Natural killer cell (primary cell): ENCODE data around the gene GCSH. TPM values are rescaled to one million over a fixed set of nuclear protein-coding genes. Genes with fewer than 3 reads are reported as not detected.
"Not testable (repeated sequence)": the region's sequence is repeated elsewhere in the genome, so short reads cannot be mapped to it uniquely, and the experiment has no call there.

Experiments
- ATAC-seq, 3 donors: fragments of 150-1000 bp in 2 of 3; fragments of 200-7000 bp in 1 of 3; cut with Tn5 transposase; 1 replicate in 1 of 3; 2 replicates in 2 of 3; pipeline ENCODE4 v1.10.0; 2021; ENCODE audit warnings: mild to moderate bottlenecking in 2 of 3, moderate library complexity in 2 of 3
- DNase-seq, 2 donors: peaks; one replicate each; pipeline versions ENCODE4 v3.0.0 to v3.0.0-alpha.2; 2013 to 2021; ENCODE audit warnings: mixed read lengths in 1 of 2
- H3K27ac ChIP-seq: one replicate; pipeline ENCODE4 v1.5.1; 2013; ENCODE audit warnings: mild to moderate bottlenecking, low read length
- H3K27me3 ChIP-seq: one replicate; pipeline ENCODE4 v1.6.1; 2013; ENCODE audit warnings: low read length; ENCODE audit not compliant: control insufficient read depth, insufficient read depth
- H3K36me3 ChIP-seq: one replicate; pipeline ENCODE4 v1.6.1; 2013; ENCODE audit warnings: low read length; ENCODE audit not compliant: control insufficient read depth, insufficient read depth
- H3K4me1 ChIP-seq: one replicate; pipeline ENCODE4 v1.6.1; 2013; ENCODE audit warnings: low read length; ENCODE audit not compliant: control insufficient read depth, insufficient read depth
- H3K4me3 ChIP-seq: one replicate; pipeline ENCODE4 v1.5.1; 2013; ENCODE audit warnings: low read length
- H3K9me3 ChIP-seq: one replicate; pipeline ENCODE4 v1.6.1; 2013; ENCODE audit warnings: low read length; ENCODE audit not compliant: control insufficient read depth, insufficient read depth
- H3K27ac Mint-ChIP-seq, 2 donors: one replicate each; pipeline ENCODE4 v1.8.0; 2022; ENCODE audit warnings: mild to moderate bottlenecking in 2 of 2, mixed read lengths in 2 of 2, moderate library complexity in 1 of 2
- H3K27me3 Mint-ChIP-seq, 2 donors: one replicate each; pipeline ENCODE4 v1.8.0; 2022; ENCODE audit warnings: low read depth in 2 of 2, mixed read lengths in 2 of 2
- H3K36me3 Mint-ChIP-seq: one replicate; pipeline ENCODE4 v1.8.0; 2022; ENCODE audit warnings: mixed read lengths
- H3K4me1 Mint-ChIP-seq, 2 donors: one replicate each; pipeline ENCODE4 v1.8.0; 2022; ENCODE audit warnings: mixed read lengths in 2 of 2
- H3K4me3 Mint-ChIP-seq: one replicate; pipeline ENCODE4 v1.8.0; 2022; ENCODE audit warnings: mild to moderate bottlenecking, moderate library complexity, mixed read lengths
- H3K9me3 Mint-ChIP-seq, 2 donors: one replicate each; pipeline ENCODE4 v1.8.0; 2022; ENCODE audit warnings: mixed read lengths in 2 of 2
- CTCF ChIP-seq: fragments of 200-600 bp; IDR thresholded peaks from one replicate; pipeline ENCODE4 v1.8.0; 2022; ENCODE audit warnings: antibody characterized with exemption
- WGBS: methylation state at CpG from one replicate; pipeline ENCODE4 v1.1.7; 2013; ENCODE audit warnings: missing lambda C conversion rate; ENCODE audit not compliant: insufficient coverage; 5-methylcytosine and 5-hydroxymethylcytosine counted together
- intact Hi-C: fragments of 100-400 bp; cut with micrococcal nuclease; formaldehyde crosslinking; loops from one replicate; pipeline ENCODE4 v1.14.2; 2022
- total RNA-seq, 4 donors: library from RNA; stranded (reverse); fragments of 120-200 nt in 1 of 4; gene quantifications; one replicate each; pipeline versions ENCODE4 v1.2.3 to v1.2.4, GENCODE V29; 2013 to 2022

The GCSH gene
- total RNA-seq, 3 donors from 2014 or later (not counting 1 experiment from before 2014, with no cell fraction given), result 2.6 to 4.3 (median 2.7) TPM

DNA sequence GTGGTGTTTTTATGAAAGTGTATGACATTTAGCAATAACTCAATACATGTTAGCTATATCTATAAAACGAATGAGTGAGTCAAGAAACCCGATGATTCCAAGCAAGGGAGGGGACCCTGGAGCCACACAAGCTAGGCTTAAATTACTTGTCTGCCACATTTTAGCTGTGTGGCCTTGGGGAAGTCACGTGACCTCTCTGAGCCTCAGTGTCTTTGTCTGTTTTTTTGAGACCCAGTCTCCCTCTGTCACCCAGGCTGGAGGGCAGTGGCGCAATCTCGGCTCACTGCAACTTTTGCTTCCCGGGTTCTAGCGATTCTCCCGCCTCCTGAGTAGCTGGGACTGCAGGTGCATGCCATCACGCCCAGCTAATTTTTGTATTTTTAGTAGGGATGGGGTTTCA, 20.1 kb upstream of the GCSH start:
- Mint-ChIP-seq H3K9me3 (no peaks in the 10 kb centered on the region), H3K36me3 (no peaks in the 10 kb centered on the region), H3K4me3 (no peak overlapping the region), H3K27ac (no peak overlapping the region), H3K4me1 (no peaks in the 10 kb centered on the region), H3K27me3 (peaks cover 0 to 8% of the 10 kb centered on the region in 2 donors)
- Histone ChIP-seq H3K36me3 (no peaks in the 10 kb centered on the region), H3K4me3 (no peak overlapping the region), H3K27me3 (no peaks in the 10 kb centered on the region), H3K9me3 (no peaks in the 10 kb centered on the region), H3K4me1 (no peaks in the 10 kb centered on the region), H3K27ac (no peak overlapping the region)
- WGBS, result 87% methylated on average over 6 of the region's 9 CpGs
- DNase-seq, result no peak
- ATAC-seq, result no peak
- intact Hi-C loops, result no loop called here
- TF ChIP-seq CTCF, result no peak

DNA sequence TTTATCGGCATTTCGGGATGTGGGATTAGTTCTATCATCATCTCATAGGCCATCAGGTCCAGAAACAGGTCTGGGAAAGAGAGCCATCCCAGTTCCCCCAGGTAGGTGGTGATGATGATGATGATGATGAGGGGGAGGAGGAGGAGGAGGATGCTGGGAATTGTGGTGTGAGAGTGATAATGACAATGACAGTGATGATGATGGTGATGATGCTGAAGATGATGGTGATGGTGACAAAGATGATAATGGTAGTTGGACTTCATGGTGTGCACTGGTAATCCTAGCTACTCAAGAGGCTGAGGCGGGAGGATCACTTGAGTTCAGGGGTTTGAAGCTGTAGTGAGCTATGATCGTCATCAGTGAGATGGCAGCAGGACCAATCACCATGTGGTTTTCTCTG, 16.3 kb upstream of the GCSH start:
- no peaks in the 10 kb centered on the region for H3K4me1 ChIP-seq
- H3K27ac Mint-ChIP-seq, result no peak overlapping the region
- H3K27ac ChIP-seq, result no peak overlapping the region
- no peaks in the 10 kb centered on the region for H3K27me3 ChIP-seq
- H3K9me3 Mint-ChIP-seq, result no peaks in the 10 kb centered on the region
- ATAC-seq (no peak), DNase-seq (no peak)
- no peaks in the 10 kb centered on the region for H3K36me3 ChIP-seq
- WGBS, result 90% methylated on average over 4 of the region's 4 CpGs
- intact Hi-C loops, result no loop called here
- H3K27me3 Mint-ChIP-seq, result peaks cover 0 to 6% of the 10 kb centered on the region in 2 donors
- no peak overlapping the region for H3K4me3 Mint-ChIP-seq
- no peak for TF ChIP-seq CTCF
- H3K9me3 ChIP-seq, result no peaks in the 10 kb centered on the region
- H3K4me3 ChIP-seq, result no peak overlapping the region
- no peaks in the 10 kb centered on the region for H3K36me3 Mint-ChIP-seq
- no peaks in the 10 kb centered on the region for H3K4me1 Mint-ChIP-seq

DNA sequence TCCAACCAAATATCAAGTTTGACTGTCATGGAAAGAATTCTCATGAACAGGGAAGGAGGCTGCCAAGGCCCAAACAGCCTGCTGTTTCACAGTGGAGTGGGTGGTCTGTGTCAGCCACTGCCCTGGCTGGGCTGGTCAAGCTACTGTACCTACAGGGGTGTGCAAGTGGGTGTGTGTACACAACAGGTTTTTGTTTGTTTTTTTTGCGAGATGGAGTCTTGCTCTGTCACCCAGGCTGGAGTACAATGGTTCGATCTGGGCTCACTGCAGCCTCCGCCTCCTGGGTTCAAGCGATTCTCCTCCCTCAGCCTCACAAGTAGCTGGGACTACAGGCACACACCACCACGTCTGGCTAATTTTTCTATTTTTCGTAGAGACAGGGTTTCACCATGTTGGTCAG, 13.1 kb upstream of the GCSH start:
- H3K27ac Mint-ChIP-seq, DNase-seq, H3K9me3 ChIP-seq, H3K36me3 ChIP-seq, H3K9me3 Mint-ChIP-seq, H3K27me3 Mint-ChIP-seq, H3K36me3 Mint-ChIP-seq, H3K4me3 ChIP-seq, H3K27ac ChIP-seq, H3K27me3 ChIP-seq, H3K4me1 Mint-ChIP-seq, H3K4me1 ChIP-seq, intact Hi-C loops, ATAC-seq, H3K4me3 Mint-ChIP-seq: not testable (repeated sequence)
- WGBS, result 89% methylated on average over 6 of the region's 6 CpGs

DNA sequence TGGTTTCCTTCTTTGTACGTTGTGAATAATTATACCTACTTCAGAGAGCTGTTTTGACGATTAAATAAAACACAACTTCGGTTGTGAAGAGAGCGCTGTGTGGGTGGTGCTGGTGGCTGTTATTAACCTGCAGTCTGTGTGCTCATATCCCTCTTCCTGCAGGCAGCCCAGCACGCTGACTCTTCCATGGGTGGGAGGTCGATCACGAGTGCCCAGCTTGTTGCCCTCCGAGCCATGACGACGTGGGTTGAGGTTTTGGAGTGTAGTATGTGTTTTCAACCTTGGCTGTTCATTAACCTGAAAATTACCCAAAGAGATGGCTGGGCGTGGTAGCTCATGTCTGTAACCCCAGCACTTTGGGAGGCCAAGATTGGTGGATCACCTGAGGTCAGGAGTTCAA, 11.3 kb upstream of the GCSH start:
- no peak for TF ChIP-seq CTCF
- H3K27me3 ChIP-seq, result no peaks in the 10 kb centered on the region
- H3K4me1 Mint-ChIP-seq, result no peaks in the 10 kb centered on the region
- H3K27ac ChIP-seq, result no peak overlapping the region
- no peaks in the 10 kb centered on the region for H3K36me3 Mint-ChIP-seq
- H3K9me3 ChIP-seq, result no peaks in the 10 kb centered on the region
- intact Hi-C loops, result no loop called here
- 82% methylated on average over 11 of the region's 11 CpGs for WGBS
- H3K4me3 Mint-ChIP-seq, result no peak overlapping the region
- no peaks in the 10 kb centered on the region for H3K4me1 ChIP-seq
- H3K9me3 Mint-ChIP-seq, result no peaks in the 10 kb centered on the region
- H3K27ac Mint-ChIP-seq, result no peak overlapping the region
- ATAC-seq (no peak), DNase-seq (no peak)
- no peak overlapping the region for H3K4me3 ChIP-seq
- H3K36me3 ChIP-seq, result no peaks in the 10 kb centered on the region
- H3K27me3 Mint-ChIP-seq, result peaks cover 0 to 14% of the 10 kb centered on the region in 2 donors
